COLO668 (cell line): ENCODE results near the gene YPEL1.
"Not testable (repeated sequence)": the region's sequence is repeated elsewhere in the genome, so short reads cannot be mapped to it uniquely, and the experiment has no call there.

Experiments used
- DNase-seq: peaks from one replicate; lab custom pipeline; 2025; ENCODE audit not compliant: unreplicated experiment; lab: John Stamatoyannopoulos, UW

Gene YPEL1

GRCh38 chr22:21754523-21754922 is 18.9 kb upstream of the YPEL1 start:
- no peak for DNase-seq

- no peak for DNase-seq
Measured at GRCh38 chr22:21753374-21754111, 17.9 kb upstream of the YPEL1 start.

GRCh38 chr22:21752276-21752675 is 16.7 kb upstream of the YPEL1 start:
- no peak for DNase-seq

GRCh38 chr22:21745948-21746347 is 10.4 kb upstream of the YPEL1 start:
- DNase-seq, result no peak

- DNase-seq, result not testable (repeated sequence)
Measured at GRCh38 chr22:21744917-21745316, 9.3 kb upstream of the YPEL1 start.

GRCh38 chr22:21741790-21742189 is 6.2 kb upstream of the YPEL1 start:
- no peak for DNase-seq

GRCh38 chr22:21741059-21741458 is 5.5 kb upstream of the YPEL1 start:
- DNase-seq, result no peak

- no peak for DNase-seq
Measured at GRCh38 chr22:21739828-21740377, 4.3 kb upstream of the YPEL1 start.

GRCh38 chr22:21738966-21739365 is 3.4 kb upstream of the YPEL1 start:
- no peak for DNase-seq

- no peak for DNase-seq
Measured at GRCh38 chr22:21738081-21738480, 2.5 kb upstream of the YPEL1 start.

GRCh38 chr22:21736948-21737347 is 1.4 kb upstream of the YPEL1 start:
- no peak for DNase-seq

- no peak for DNase-seq
Measured at GRCh38 chr22:21736084-21736642, 569 bp upstream of the YPEL1 start.

GRCh38 chr22:21734540-21735199 is 924 bp downstream of the YPEL1 start:
- DNase-seq, result peak; percentile 5

- DNase-seq, result no peak
Measured at GRCh38 chr22:21731503-21731902, 4.1 kb downstream of the YPEL1 start.

- DNase-seq, result no peak
Measured at GRCh38 chr22:21730535-21731308, 4.9 kb downstream of the YPEL1 start.

GRCh38 chr22:21729184-21729583 is 6.4 kb downstream of the YPEL1 start:
- not testable (repeated sequence) for DNase-seq

GRCh38 chr22:21728270-21728669 is 7.3 kb downstream of the YPEL1 start:
- DNase-seq, result no peak

GRCh38 chr22:21727768-21728167 is 7.8 kb downstream of the YPEL1 start:
- no peak for DNase-seq

GRCh38 chr22:21727159-21727558 is 8.4 kb downstream of the YPEL1 start:
- DNase-seq, result no peak

GRCh38 chr22:21726650-21727049 is 8.9 kb downstream of the YPEL1 start:
- peak; percentile 64 for DNase-seq

GRCh38 chr22:21725956-21726649 is 9.5 kb downstream of the YPEL1 start:
- DNase-seq, result no peak
